ENCODE results near the gene LRCH1. TPM values are rescaled to one million over a fixed set of nuclear protein-coding genes. Genes with fewer than 3 reads are reported as not detected.

The LRCH1 gene
- total and polyA plus RNA-seq, 2 of the 13 experiments (the other 11 are each of a cell fraction or from before 2014, with no cell fraction given), result 4.1 to 12.6 TPM

DNA sequence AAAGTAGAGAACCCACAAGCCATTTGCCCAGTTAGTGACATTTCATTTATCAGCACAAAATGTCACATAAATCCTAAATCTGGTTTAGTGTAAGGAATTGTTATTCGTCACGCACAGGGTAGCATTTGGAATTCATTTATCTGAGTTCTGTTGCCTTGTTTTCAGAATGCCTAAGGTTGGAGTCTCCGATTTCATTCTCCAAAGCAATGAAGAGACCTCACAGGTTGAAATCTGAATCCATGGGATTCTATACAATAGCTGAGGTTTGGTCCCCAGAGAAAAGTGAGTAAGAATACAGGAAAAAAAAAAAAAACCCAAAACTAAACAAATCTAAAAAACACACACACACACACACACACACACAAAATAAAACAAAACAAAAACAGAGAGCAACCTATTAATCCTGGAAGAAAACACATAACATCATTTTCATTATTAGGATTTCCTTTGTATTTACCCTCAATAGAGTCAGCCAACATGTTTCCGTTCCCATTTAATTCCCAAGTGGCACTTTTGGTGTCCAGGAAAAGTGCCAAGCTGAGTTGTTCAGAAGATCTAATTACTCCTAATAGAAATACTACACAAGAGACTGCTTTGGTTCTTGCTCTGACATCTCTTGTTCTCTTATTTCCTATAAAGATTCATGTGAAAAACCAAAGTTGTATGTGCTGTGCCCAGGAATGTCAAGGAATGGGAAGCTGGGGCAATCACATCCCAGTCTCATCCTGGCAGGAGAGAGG lies 36.2 kb upstream of the LRCH1 start:
- ChIA-PET POLR2A (no interaction called here), CTCF (ENCODE audit: low intra/inter-chr PET ratio, low total read pairs) (no interaction called here)
- Histone ChIP-seq H4K20me1 (ENCODE audit: insufficient read depth, low read length) (no peaks in the 10 kb centered on the region), H3K4me2 (ENCODE audit: low read depth, low read length) (no peak overlapping the region), H3K36me3 (replicated peaks in 1 of 2; ENCODE audit: control insufficient read depth in 1 of 2, insufficient read depth in 2 of 2, low read length in 2 of 2) (no peaks in the 10 kb centered on the region), H3K27me3 (ENCODE audit: control insufficient read depth in 1 of 2, insufficient read depth in 2 of 2, low read length in 2 of 2) (peaks cover 0 to 5% of the 10 kb centered on the region in 2 experiments; a peak in 1 of 5 replicates), H3K4me3 (replicated peaks in 1 of 3; ENCODE audit: insufficient read depth in 1 of 3, low read depth in 2 of 3, low read length in 3 of 3) (no peak overlapping the region), H3K79me2 (ENCODE audit: insufficient read depth, low read length) (no peaks in the 10 kb centered on the region), H2AFZ (ENCODE audit: low read length) (no peak overlapping the region), H3K27ac (ENCODE audit: extremely low read length, insufficient read depth, low read length) (no peak overlapping the region), H3K4me1 (ENCODE audit: insufficient read depth, low read length) (no peaks in the 10 kb centered on the region), H3K9me3 (ENCODE audit: low read length) (peaks cover 8% of the 10 kb centered on the region), H3K9ac (ENCODE audit: insufficient read depth, low read depth, low read length) (no peak overlapping the region)
- FAIRE-seq (no peak), ATAC-seq (no peak), DNase-seq (ENCODE audit: low spot score) (no peak)
- no TSS peak for BruUV-seq (replicated peaks)
- TF ChIP-seq RAD21 (CRISPR knock-in tag; IDR thresholded peaks at IDR 0.05) (no peak), TEAD3 (CRISPR knock-in tag; optimal IDR thresholded peaks at IDR 0.05; ENCODE audit: borderline replicate concordance) (no peak), FOXM1 (CRISPR knock-in tag; IDR thresholded peaks at IDR 0.05) (no peak), CCAR2 (optimal IDR thresholded peaks at IDR 0.05; ENCODE audit: low read depth, low read length) (no peak), ZNF484 (CRISPR knock-in tag; IDR thresholded peaks at IDR 0.05; ENCODE audit: borderline replicate concordance, low read depth) (no peak), MZF1 (CRISPR knock-in tag; IDR thresholded peaks at IDR 0.05; ENCODE audit: borderline replicate concordance) (no peak), ZKSCAN1 (IDR thresholded peaks at IDR 0.05; ENCODE audit: low read length) (no peak), ZNF496 (CRISPR knock-in tag; IDR thresholded peaks at IDR 0.05; ENCODE audit: insufficient replicate concordance) (no peak), HOXA9 (CRISPR knock-in tag; IDR thresholded peaks at IDR 0.05; ENCODE audit: borderline replicate concordance) (no peak), KLF9 (CRISPR knock-in tag; IDR thresholded peaks at IDR 0.05; ENCODE audit: low read depth) (no peak), HES4 (CRISPR knock-in tag; IDR thresholded peaks at IDR 0.05; ENCODE audit: borderline replicate concordance) (no peak), ARID2 (CRISPR knock-in tag; IDR thresholded peaks at IDR 0.05; ENCODE audit: borderline replicate concordance) (no peak), SKI (IDR thresholded peaks at IDR 0.05; ENCODE audit: partially characterized antibody) (no peak), FOSL1 (CRISPR knock-in tag; IDR thresholded peaks at IDR 0.05; ENCODE audit: borderline replicate concordance) (no peak)
- TF ChIP-seq, protein P1, sequence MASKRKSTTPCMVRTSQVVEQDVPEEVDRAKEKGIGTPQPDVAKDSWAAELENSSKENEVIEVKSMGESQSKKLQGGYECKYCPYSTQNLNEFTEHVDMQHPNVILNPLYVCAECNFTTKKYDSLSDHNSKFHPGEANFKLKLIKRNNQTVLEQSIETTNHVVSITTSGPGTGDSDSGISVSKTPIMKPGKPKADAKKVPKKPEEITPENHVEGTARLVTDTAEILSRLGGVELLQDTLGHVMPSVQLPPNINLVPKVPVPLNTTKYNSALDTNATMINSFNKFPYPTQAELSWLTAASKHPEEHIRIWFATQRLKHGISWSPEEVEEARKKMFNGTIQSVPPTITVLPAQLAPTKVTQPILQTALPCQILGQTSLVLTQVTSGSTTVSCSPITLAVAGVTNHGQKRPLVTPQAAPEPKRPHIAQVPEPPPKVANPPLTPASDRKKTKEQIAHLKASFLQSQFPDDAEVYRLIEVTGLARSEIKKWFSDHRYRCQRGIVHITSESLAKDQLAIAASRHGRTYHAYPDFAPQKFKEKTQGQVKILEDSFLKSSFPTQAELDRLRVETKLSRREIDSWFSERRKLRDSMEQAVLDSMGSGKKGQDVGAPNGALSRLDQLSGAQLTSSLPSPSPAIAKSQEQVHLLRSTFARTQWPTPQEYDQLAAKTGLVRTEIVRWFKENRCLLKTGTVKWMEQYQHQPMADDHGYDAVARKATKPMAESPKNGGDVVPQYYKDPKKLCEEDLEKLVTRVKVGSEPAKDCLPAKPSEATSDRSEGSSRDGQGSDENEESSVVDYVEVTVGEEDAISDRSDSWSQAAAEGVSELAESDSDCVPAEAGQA (IDR thresholded peaks at IDR 0.05; ENCODE audit: low read depth), result no peak
- TF ChIP-seq, protein P1 (CRISPR knock-in tag; IDR thresholded peaks at IDR 0.05; ENCODE audit: borderline replicate concordance), result no peak
- intact Hi-C loops (cut with micrococcal nuclease; ENCODE audit: unreplicated experiment) (no loop called here), in situ Hi-C loops (cut with HindIII; ENCODE audit: extremely low pct_ligation_motif_present, low pct_unique_long_range_greater_than_20kb) (no loop called here)
- WGBS (ENCODE audit: low lambda C conversion rate), result 58% methylated on average over 4 of the region's 4 CpGs

Data from HepG2 (cell line).